Neural progenitor cell (in vitro differentiated cells): ENCODE results near the gene PCDH18. TPM values are rescaled to one million over a fixed set of nuclear protein-coding genes. Genes with fewer than 3 reads are reported as not detected.

ENCODE experiments used
- DNase-seq: peaks from one replicate; pipeline ENCODE4 v3.0.0-alpha.2; 2016; ENCODE audit warnings: low spot score
- H2AFZ ChIP-seq: fragments of 200-600 bp; sonication (generic); replicated peaks from 2 replicates; pipeline ENCODE4 v1.6.1; 2016; ENCODE audit warnings: antibody characterized with exemption
- H3F3A ChIP-seq: fragments of 200-600 bp; sonication (generic); 2 replicates; pipeline ENCODE4 v1.6.1; 2016; ENCODE audit warnings: antibody characterized with exemption, low read depth
- H3K27ac ChIP-seq: fragments of 200-600 bp; sonication (generic); 2 replicates; pipeline ENCODE4 v1.5.1; 2016; ENCODE audit warnings: mild to moderate bottlenecking
- H3K27me3 ChIP-seq: fragments of 200-600 bp; sonication (generic); 2 replicates; pipeline ENCODE4 v1.6.1; 2016; ENCODE audit warnings: mild to moderate bottlenecking, moderate library complexity
- H3K36me3 ChIP-seq: fragments of 200-600 bp; sonication (generic); 2 replicates; pipeline ENCODE4 v1.5.1; 2016
- H3K4me1 ChIP-seq: fragments of 200-600 bp; sonication (generic); 2 replicates; pipeline ENCODE4 v1.6.1; 2016; ENCODE audit warnings: mixed run types
- H3K4me2 ChIP-seq: fragments of 200-600 bp; sonication (generic); 2 replicates; pipeline ENCODE4 v1.6.1; 2016
- H3K4me3 ChIP-seq: fragments of 200-600 bp; sonication (generic); 2 replicates; pipeline ENCODE4 v1.5.1; 2016
- H3K79me2 ChIP-seq: fragments of 200-600 bp; sonication (generic); 2 replicates; pipeline ENCODE4 v1.6.1; 2016; ENCODE audit warnings: low read depth
- H3K9ac ChIP-seq: fragments of 200-600 bp; sonication (generic); 2 replicates; pipeline ENCODE4 v1.6.1; 2016
- H3K9me3 ChIP-seq: fragments of 200-600 bp; sonication (generic); 2 replicates; pipeline ENCODE4 v1.5.1; 2016; ENCODE audit warnings: low read depth
- H4K20me1 ChIP-seq: fragments of 200-600 bp; sonication (generic); 2 replicates; pipeline ENCODE4 v1.6.1; 2016; ENCODE audit warnings: low read depth
- H3K27ac Mint-ChIP-seq: 3 replicates; pipeline ENCODE4 v1.8.0; 2021; ENCODE audit warnings: mixed read lengths
- H3K27me3 Mint-ChIP-seq: 2 replicates; pipeline ENCODE4 v1.8.0; 2022; ENCODE audit warnings: low read depth, mild to moderate bottlenecking, inconsistent platforms, moderate library complexity, mixed read lengths; ENCODE audit not compliant: insufficient read depth
- H3K36me3 Mint-ChIP-seq: 3 replicates; pipeline ENCODE4 v1.8.0; 2021; ENCODE audit warnings: mixed read lengths
- H3K4me1 Mint-ChIP-seq: 3 replicates; pipeline ENCODE4 v1.8.0; 2021; ENCODE audit warnings: mixed read lengths
- H3K4me3 Mint-ChIP-seq: 3 replicates; pipeline ENCODE4 v1.8.0; 2021; ENCODE audit warnings: mild to moderate bottlenecking, moderate library complexity, mixed read lengths
- H3K9me3 Mint-ChIP-seq: 3 replicates; pipeline ENCODE4 v1.8.0; 2020; ENCODE audit warnings: mixed read lengths
- EZH2 ChIP-seq: fragments of 200-600 bp; sonication (generic); IDR thresholded peaks from 2 replicates; pipeline ENCODE4 v1.6.1; 2017; ENCODE audit warnings: antibody characterized with exemption, mild to moderate bottlenecking, moderate library complexity
- EZH2phosphoT487 ChIP-seq: fragments of 200-600 bp; sonication (generic); IDR thresholded peaks from 2 replicates; pipeline ENCODE4 v1.6.1; 2017; ENCODE audit warnings: antibody characterized with exemption
- total RNA-seq: library from RNA; depleted of rRNA; stranded (reverse); fragments of >200 nt; gene quantifications from 2 replicates; pipeline ENCODE4 v1.2.3, GENCODE V29; 2015; ENCODE audit warnings: low replicate concordance
- TF ChIP-seq, protein P1 (sequence below): fragments of 200-600 bp; sonication (generic); IDR thresholded peaks from 2 replicates; pipeline ENCODE4 v1.5.1; 2017; ENCODE audit warnings: antibody characterized with exemption, mild to moderate bottlenecking

PCDH18 gene
- total RNA-seq, 1 donor from 2014 or later: 220 TPM

DNA sequence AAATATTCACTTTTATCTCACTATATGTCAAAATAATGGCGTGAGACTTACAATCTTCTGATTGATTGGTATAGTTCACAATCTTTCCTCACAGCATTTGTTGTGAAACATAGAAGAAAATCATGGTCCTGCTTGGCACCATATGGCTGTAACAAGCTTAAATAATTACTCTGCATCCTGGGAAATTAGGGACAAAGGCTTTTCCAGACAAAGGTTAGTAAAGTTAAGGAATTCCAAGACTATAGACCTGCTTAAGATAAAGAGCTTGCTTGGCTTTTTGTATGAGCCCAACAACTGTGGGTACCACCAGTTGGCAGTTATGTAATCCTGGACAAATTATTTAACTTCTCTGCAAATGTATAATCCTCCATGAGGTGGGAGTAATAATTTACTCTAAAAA lies 3.4 kb upstream of the PCDH18 start:
- Mint-ChIP-seq H3K9me3 (peaks cover 20% of the 10 kb centered on the region), H3K27me3 (no peaks in the 10 kb centered on the region), H3K4me1 (peaks cover 28% of the 10 kb centered on the region), H3K4me3 (no peak overlapping the region), H3K27ac (no peak overlapping the region), H3K36me3 (peaks cover 6% of the 10 kb centered on the region)
- peak; percentile 47 for DNase-seq
- Histone ChIP-seq H3F3A (peaks cover 74% of the 10 kb centered on the region), H2AFZ (no peak overlapping the region), H3K4me2 (peak overlapping the region; percentile 99), H3K4me3 (no peak overlapping the region), H3K9me3 (no peaks in the 10 kb centered on the region), H3K27me3 (no peaks in the 10 kb centered on the region), H3K9ac (no peak overlapping the region), H3K79me2 (peaks cover 16% of the 10 kb centered on the region), H3K4me1 (peaks cover 68% of the 10 kb centered on the region), H3K36me3 (no peaks in the 10 kb centered on the region), H4K20me1 (peaks cover 12% of the 10 kb centered on the region), H3K27ac (peak overlapping the region; percentile 99)
- no peak for TF ChIP-seq EZH2
- TF ChIP-seq EZH2phosphoT487: no peak
- TF ChIP-seq, protein P1, sequence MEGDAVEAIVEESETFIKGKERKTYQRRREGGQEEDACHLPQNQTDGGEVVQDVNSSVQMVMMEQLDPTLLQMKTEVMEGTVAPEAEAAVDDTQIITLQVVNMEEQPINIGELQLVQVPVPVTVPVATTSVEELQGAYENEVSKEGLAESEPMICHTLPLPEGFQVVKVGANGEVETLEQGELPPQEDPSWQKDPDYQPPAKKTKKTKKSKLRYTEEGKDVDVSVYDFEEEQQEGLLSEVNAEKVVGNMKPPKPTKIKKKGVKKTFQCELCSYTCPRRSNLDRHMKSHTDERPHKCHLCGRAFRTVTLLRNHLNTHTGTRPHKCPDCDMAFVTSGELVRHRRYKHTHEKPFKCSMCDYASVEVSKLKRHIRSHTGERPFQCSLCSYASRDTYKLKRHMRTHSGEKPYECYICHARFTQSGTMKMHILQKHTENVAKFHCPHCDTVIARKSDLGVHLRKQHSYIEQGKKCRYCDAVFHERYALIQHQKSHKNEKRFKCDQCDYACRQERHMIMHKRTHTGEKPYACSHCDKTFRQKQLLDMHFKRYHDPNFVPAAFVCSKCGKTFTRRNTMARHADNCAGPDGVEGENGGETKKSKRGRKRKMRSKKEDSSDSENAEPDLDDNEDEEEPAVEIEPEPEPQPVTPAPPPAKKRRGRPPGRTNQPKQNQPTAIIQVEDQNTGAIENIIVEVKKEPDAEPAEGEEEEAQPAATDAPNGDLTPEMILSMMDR: no peak

DNA sequence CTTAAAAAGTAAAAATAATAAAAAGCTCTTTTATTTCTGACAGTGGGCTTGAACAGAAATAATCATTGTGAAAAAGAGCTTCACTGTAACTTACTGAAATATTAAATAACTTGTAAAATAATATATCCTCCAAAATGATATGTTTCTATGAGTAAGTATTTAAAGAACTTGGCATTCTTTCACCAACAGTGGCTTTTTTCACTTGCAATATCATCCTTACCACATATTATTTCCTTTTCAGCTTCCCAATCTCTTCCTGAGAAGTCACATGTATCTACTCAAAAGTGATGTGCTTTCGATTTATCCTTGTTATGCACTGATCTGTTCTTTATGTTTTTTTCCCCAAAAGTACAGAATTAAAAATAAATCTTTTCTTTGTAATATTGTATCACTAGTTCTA lies 2.2 kb upstream of the PCDH18 start:
- Mint-ChIP-seq H3K27me3 (no peaks in the 10 kb centered on the region), H3K4me3 (peak overlapping the region; percentile 7), H3K9me3 (peaks cover 20% of the 10 kb centered on the region), H3K36me3 (peaks cover 18% of the 10 kb centered on the region), H3K27ac (peak overlapping the region; percentile 15), H3K4me1 (peaks cover 40% of the 10 kb centered on the region)
- peak overlapping the region; percentile 98 for H3K4me3 ChIP-seq
- DNase-seq: no peak
- peaks cover 28% of the 10 kb centered on the region for H3K79me2 ChIP-seq
- peaks cover 10% of the 10 kb centered on the region for H3K36me3 ChIP-seq
- TF ChIP-seq EZH2phosphoT487 (no peak), EZH2 (no peak)
- TF ChIP-seq, protein P1: no peak
- H3K9ac ChIP-seq: no peak overlapping the region
- H4K20me1 ChIP-seq: peaks cover 24% of the 10 kb centered on the region
- peaks cover 61% of the 10 kb centered on the region for H3K4me1 ChIP-seq
- peak overlapping the region; percentile 99 for H3K4me2 ChIP-seq
- no peaks in the 10 kb centered on the region for H3K27me3 ChIP-seq
- peaks cover 74% of the 10 kb centered on the region for H3F3A ChIP-seq
- H2AFZ ChIP-seq: no peak overlapping the region
- H3K9me3 ChIP-seq: no peaks in the 10 kb centered on the region
- H3K27ac ChIP-seq: peak overlapping the region; percentile 99

DNA sequence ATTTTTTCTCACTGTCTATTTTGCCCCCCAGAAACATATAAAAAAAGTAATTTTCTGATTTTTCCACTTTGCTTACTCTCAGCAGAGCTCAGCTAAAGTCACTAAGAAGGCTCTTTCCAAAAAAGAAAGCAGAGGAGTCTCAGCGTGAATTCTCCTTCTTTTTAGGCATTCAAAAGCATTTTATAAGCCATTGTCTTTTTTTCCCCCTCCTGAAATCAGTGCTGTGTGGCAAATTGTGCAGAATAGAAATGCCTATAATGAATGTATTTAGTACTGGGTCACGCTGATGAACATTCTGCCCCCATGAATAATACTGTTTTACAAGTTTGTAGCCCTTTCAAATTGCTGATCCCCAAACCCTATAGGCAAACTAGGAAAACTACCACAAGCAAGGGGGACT lies 1.6 kb upstream of the PCDH18 start:
- H3K27ac Mint-ChIP-seq: peak overlapping the region; percentile 81
- Histone ChIP-seq H3F3A (peaks cover 74% of the 10 kb centered on the region), H4K20me1 (peaks cover 30% of the 10 kb centered on the region), H3K4me3 (peak overlapping the region; percentile 98), H3K27me3 (no peaks in the 10 kb centered on the region), H3K27ac (peak overlapping the region; percentile 99), H2AFZ (no peak overlapping the region), H3K4me1 (peaks cover 54% of the 10 kb centered on the region), H3K36me3 (peaks cover 16% of the 10 kb centered on the region), H3K79me2 (peaks cover 35% of the 10 kb centered on the region), H3K4me2 (peak overlapping the region; percentile 99), H3K9ac (no peak overlapping the region), H3K9me3 (no peaks in the 10 kb centered on the region)
- TF ChIP-seq EZH2: no peak
- no peak for TF ChIP-seq EZH2phosphoT487
- TF ChIP-seq, protein P1: no peak
- H3K4me3 Mint-ChIP-seq: peak overlapping the region; percentile 72
- peaks cover 22% of the 10 kb centered on the region for H3K36me3 Mint-ChIP-seq
- H3K9me3 Mint-ChIP-seq: peaks cover 20% of the 10 kb centered on the region
- peaks cover 42% of the 10 kb centered on the region for H3K4me1 Mint-ChIP-seq
- DNase-seq: peak; percentile 57
- H3K27me3 Mint-ChIP-seq: no peaks in the 10 kb centered on the region
